Activated B cell treated with CpG ODN at 0.5 μM for 24 hours (primary cell): Measurements from ENCODE around the gene SDK2. TPM values are rescaled to one million over a fixed set of nuclear protein-coding genes. Genes with fewer than 3 reads are reported as not detected.

Experiments
- ATAC-seq: fragments of 200-7000 bp; cut with Tn5 transposase; one replicate; pipeline ENCODE4 v1.10.0; 2021; ENCODE audit warnings: low read depth, mild to moderate bottlenecking, moderate library complexity
- CTCF ChIA-PET: fragments of 350-600 bp; sonication (Branson Sonifier 250); formaldehyde crosslinking; loops from one replicate; lab custom pipeline; 2021; ENCODE audit warnings: antibody characterized with exemption; lab: Charles Lee
- POLR2A ChIA-PET: fragments of 350-600 bp; sonication (Branson Sonifier 250); formaldehyde crosslinking; loops from one replicate; lab custom pipeline; 2021; ENCODE audit warnings: antibody characterized with exemption; lab: Charles Lee
- DNase-seq: peaks from one replicate; pipeline ENCODE4 v3.0.0; 2022
- H3K27ac Mint-ChIP-seq: one replicate; pipeline ENCODE4 v1.8.0; 2020; ENCODE audit warnings: mixed read lengths
- H3K27me3 Mint-ChIP-seq: one replicate; pipeline ENCODE4 v1.8.0; 2021; ENCODE audit warnings: mixed read lengths
- H3K36me3 Mint-ChIP-seq: one replicate; pipeline ENCODE4 v1.8.0; 2021; ENCODE audit warnings: low read depth, mixed read lengths
- H3K4me1 Mint-ChIP-seq: one replicate; pipeline ENCODE4 v1.8.0; 2021; ENCODE audit warnings: mixed read lengths
- H3K4me3 Mint-ChIP-seq: one replicate; pipeline ENCODE4 v1.8.0; 2020; ENCODE audit warnings: mild to moderate bottlenecking, mixed read lengths
- H3K9me3 Mint-ChIP-seq: one replicate; pipeline ENCODE4 v1.8.0; 2020; ENCODE audit warnings: mixed read lengths
- CTCF ChIP-seq: fragments of 200-600 bp; IDR thresholded peaks from one replicate; pipeline ENCODE4 v1.8.0; 2022; ENCODE audit warnings: antibody characterized with exemption, mild to moderate bottlenecking
- intact Hi-C: fragments of 100-400 bp; cut with micrococcal nuclease; formaldehyde crosslinking; loops from one replicate; pipeline ENCODE4 v1.15.1; 2024
- total RNA-seq: library from RNA; stranded (reverse); gene quantifications from 2 replicates; pipeline ENCODE4 v1.2.3, GENCODE V29; 2022

The SDK2 gene
- total RNA-seq, 1 donor from 2014 or later: 2.5 TPM

DNA sequence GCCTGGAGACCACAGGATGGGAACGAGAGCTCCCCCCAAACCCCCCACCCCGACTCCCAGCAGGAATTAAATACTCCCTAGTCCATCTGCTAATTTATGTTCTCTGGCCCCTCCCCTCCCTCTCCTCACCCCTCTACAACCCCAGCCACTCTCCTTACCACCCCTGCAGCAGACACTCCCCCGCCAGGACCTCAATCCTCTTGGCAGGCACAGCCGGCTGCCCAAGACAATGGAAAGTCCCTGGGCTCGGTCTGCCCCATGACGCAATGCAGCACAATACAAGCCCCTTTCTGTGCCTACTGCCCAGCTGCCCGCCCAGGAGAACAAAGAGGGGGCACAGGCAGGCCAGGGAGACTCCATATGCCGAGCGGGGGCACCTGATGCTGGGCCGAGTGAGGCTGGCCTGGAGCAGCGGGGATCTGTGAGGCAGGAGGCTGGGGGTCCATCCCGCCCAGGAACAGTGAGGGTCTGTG is 302.2 kb downstream of the SDK2 start:
- Mint-ChIP-seq H3K4me3 (no peak overlapping the region), H3K9me3 (no peaks in the 10 kb centered on the region), H3K27ac (no peak overlapping the region), H3K4me1 (no peaks in the 10 kb centered on the region), H3K27me3 (no peaks in the 10 kb centered on the region), H3K36me3 (peaks cover 2% of the 10 kb centered on the region)
- ATAC-seq: no peak
- ChIA-PET POLR2A (interaction anchor here (0.7 kb wide), 1 partner anchor 155 kb away, joined by 3 read pairs; no protein-coding TSS in a partner anchor), CTCF (no interaction called here)
- intact Hi-C loops: no loop called here
- no peak for TF ChIP-seq CTCF
- DNase-seq: no peak

GRCh38 chr17:73341350-73342049 is 302.7 kb downstream of the SDK2 start:
- Mint-ChIP-seq H3K4me3 (no peak overlapping the region), H3K27ac (no peak overlapping the region), H3K4me1 (no peaks in the 10 kb centered on the region), H3K36me3 (peaks cover 4% of the 10 kb centered on the region), H3K27me3 (no peaks in the 10 kb centered on the region), H3K9me3 (no peaks in the 10 kb centered on the region)
- ATAC-seq (no peak), DNase-seq (no peak)
- intact Hi-C loops: no loop called here
- CTCF ChIA-PET: interaction anchor here (0.7 kb wide), 1 partner anchor 10 kb away, joined by 3 read pairs; no protein-coding TSS in a partner anchor
- TF ChIP-seq CTCF: no peak
- POLR2A ChIA-PET: interaction anchor here (0.7 kb wide), 1 partner anchor 155 kb away, joined by 3 read pairs; no protein-coding TSS in a partner anchor

GRCh38 chr17:73340093-73340596 is 304.1 kb downstream of the SDK2 start:
- CTCF ChIA-PET: no interaction called here
- TF ChIP-seq CTCF: no peak
- Mint-ChIP-seq H3K36me3 (peaks cover 4% of the 10 kb centered on the region), H3K4me3 (no peak overlapping the region), H3K27me3 (no peaks in the 10 kb centered on the region), H3K9me3 (no peaks in the 10 kb centered on the region), H3K4me1 (no peaks in the 10 kb centered on the region), H3K27ac (no peak overlapping the region)
- POLR2A ChIA-PET: no interaction called here
- ATAC-seq (no peak), DNase-seq (no peak)
- intact Hi-C loops: no loop called here

- intact Hi-C loops: no loop called here
- CTCF ChIA-PET: no interaction called here
- Mint-ChIP-seq H3K4me1 (no peaks in the 10 kb centered on the region), H3K36me3 (peaks cover 1% of the 10 kb centered on the region), H3K9me3 (no peaks in the 10 kb centered on the region), H3K4me3 (no peak overlapping the region), H3K27me3 (no peaks in the 10 kb centered on the region), H3K27ac (no peak overlapping the region)
- TF ChIP-seq CTCF: no peak
- ATAC-seq: no peak
- POLR2A ChIA-PET: no interaction called here
- no peak for DNase-seq
These were observed 305.6 kb downstream of the SDK2 start for GRCh38 chr17:73338566-73339197.

DNA sequence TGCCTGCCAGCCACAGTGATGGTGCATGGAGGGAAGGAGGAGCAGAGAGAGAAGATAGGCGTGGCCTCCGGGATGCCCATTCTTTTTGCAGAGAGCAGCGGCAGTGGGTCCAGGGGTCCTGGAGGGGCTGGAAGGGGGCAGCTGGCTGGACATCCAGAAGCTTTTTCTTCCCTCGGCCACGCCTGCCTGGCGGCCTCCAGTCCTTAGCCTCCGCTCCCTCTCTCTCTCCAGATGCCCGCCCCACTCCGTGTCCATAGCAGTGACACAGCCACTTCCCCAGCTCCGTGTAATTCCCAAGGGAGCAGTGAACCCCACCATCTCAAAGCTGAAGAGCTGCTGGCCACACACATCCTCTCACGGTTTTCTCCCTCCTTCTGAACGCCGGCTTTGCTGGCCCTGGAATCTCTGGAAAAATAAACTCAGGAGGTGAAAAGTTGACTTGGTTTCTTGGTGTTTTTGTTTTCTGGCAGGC is 306.2 kb downstream of the SDK2 start:
- no peaks in the 10 kb centered on the region for H3K9me3 Mint-ChIP-seq
- peaks cover 1% of the 10 kb centered on the region for H3K36me3 Mint-ChIP-seq
- H3K27ac Mint-ChIP-seq: no peak overlapping the region
- H3K27me3 Mint-ChIP-seq: no peaks in the 10 kb centered on the region
- no peak for TF ChIP-seq CTCF
- intact Hi-C loops: no loop called here
- H3K4me3 Mint-ChIP-seq: no peak overlapping the region
- ChIA-PET CTCF (no interaction called here), POLR2A (no interaction called here)
- ATAC-seq (no peak), DNase-seq (no peak)
- no peaks in the 10 kb centered on the region for H3K4me1 Mint-ChIP-seq
